GM12865 (cell line): Measurements from ENCODE around the gene RCOR2.

ENCODE experiments used
- DNase-seq: peaks from one replicate; pipeline ENCODE4 v3.0.0; 2010; ENCODE audit warnings: low read depth
- H3K4me3 ChIP-seq: 2 replicates; pipeline ENCODE4 v1.5.1; 2011; ENCODE audit warnings: mild to moderate bottlenecking, low read depth, low read length, control low read depth
- TF ChIP-seq, protein P1 (sequence below): IDR thresholded peaks from 2 replicates; pipeline ENCODE4 v1.5.1; 2011; ENCODE audit warnings: low read length, control low read depth, low read depth, inconsistent platforms; ENCODE audit not compliant: insufficient read depth; ENCODE audit errors: missing control alignments

RCOR2 gene

DNA sequence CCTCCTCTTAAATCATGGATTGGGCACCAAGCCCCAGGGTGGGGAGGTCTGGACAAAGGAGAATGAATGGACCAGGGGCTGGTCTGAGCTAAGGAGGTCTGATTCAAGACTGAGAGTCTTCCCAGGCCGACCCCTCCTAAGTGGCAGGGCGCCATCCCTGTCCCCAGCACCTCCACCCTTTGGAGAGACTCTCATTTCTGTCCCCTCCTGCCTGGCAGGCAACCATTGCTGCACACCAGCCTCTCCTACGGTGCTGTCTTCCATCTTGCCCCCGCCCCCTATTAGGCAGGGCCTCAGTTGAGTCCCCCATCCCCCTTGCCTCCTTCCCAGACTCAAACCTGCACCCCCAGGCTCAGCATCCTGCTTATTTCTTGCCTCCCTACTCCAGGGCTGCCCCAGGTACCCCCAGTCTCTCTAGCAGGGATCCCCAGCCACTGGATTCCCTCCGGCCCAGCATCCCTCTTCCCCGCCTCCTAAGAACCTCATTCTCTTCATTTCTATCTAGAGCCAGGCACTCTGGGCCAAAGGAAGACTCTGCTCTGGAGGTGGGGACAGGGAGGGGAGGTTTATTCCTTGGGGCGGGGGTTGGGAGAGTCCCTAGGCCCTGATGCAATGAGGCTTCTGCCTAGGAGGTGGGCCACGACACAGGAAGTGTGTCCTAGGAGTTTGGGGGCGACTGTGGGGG lies 1.7 kb upstream of the RCOR2 start:
- DNase-seq, result no peak
- TF ChIP-seq, protein P1, sequence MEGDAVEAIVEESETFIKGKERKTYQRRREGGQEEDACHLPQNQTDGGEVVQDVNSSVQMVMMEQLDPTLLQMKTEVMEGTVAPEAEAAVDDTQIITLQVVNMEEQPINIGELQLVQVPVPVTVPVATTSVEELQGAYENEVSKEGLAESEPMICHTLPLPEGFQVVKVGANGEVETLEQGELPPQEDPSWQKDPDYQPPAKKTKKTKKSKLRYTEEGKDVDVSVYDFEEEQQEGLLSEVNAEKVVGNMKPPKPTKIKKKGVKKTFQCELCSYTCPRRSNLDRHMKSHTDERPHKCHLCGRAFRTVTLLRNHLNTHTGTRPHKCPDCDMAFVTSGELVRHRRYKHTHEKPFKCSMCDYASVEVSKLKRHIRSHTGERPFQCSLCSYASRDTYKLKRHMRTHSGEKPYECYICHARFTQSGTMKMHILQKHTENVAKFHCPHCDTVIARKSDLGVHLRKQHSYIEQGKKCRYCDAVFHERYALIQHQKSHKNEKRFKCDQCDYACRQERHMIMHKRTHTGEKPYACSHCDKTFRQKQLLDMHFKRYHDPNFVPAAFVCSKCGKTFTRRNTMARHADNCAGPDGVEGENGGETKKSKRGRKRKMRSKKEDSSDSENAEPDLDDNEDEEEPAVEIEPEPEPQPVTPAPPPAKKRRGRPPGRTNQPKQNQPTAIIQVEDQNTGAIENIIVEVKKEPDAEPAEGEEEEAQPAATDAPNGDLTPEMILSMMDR, result no peak
- no peak overlapping the region for H3K4me3 ChIP-seq

DNA sequence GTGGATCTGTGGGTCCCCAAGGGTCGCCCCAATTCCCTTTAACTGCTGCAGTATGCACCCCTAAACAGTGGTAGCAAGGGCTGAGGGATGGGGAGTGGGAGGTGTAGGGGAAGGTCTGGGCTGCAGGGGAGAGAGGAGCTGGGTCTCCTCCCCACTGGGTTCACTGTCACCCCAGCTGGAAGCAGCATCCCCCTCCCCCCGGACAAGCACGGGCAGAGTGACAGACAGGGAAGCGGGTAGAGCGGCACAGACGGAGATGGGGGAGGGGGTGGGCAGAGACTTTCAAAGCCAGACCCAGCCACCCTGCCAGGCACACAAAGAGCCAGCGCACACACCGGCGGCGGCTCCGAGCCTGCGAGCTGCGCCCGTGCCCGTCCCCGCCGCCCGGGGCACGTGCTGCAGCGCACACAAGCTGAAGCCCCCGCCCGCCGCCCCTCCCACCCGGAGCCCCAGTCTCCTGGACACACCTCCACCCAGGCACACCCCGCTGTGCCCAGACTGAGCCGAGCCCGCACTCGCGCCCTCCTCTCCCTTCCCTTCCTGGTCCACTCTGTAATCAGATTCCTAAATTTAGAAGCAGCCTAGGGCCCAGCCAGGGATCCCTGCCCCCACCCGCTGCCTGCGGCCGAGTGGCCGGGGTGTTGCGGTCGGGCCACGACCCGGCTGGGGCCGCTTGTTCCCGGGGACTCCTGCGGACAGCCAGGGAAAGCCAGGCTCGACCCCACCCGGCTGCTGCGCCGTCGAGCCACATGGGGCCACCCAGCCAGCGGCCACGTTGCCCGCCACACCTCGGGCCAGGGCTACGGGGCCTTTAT lies 935 bp upstream of the RCOR2 start:
- DNase-seq, result peak; percentile 29
- TF ChIP-seq, protein P1, result no peak
- peak overlapping the region; percentile 50 for H3K4me3 ChIP-seq

DNA sequence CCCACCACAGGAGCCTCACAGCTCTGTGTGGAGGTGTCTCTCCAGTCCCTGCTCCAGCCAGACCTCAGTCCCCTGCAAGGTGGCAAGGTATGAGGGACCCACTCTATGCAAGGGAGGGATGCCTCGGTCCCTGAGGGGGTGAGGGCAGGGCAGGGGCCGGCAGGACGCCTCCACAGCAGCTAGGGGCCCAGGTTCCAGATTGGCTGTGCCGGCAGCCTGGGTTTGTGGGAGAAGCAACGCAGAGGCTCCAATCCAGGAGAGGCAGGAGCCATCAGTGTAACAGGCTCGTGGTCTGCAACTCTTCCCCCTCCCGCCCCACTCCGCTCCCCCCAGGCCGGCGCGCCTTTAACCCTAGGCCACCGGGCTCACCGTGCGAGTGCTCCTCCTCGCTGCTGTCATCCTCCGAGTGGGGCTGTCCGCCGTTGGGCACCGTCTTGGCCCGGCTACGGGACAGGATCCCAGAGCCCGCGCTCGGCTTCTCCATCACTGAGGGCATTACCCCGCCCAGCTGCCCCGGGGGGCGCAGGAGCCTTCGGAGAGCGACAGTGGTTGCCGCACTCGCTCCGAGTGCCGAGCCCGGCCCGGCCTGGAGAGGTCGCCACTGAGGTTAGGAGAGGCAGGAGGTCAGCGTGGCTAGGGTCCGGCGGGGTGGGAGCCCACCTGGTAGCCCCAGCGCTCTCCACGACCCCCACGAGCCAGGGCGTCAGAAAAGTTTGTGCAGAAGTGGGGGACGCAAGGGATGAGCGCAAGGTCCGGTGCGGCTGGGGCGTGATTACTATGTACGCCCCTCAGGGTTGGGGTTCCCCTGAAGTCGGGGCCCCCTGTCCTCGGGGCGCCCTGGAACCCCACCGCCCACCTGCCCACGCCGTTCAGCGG lies 765 bp downstream of the RCOR2 start:
- peak overlapping the region; percentile 63 for H3K4me3 ChIP-seq
- DNase-seq, result peak; percentile 26
- TF ChIP-seq, protein P1, result peak; percentile 56

DNA sequence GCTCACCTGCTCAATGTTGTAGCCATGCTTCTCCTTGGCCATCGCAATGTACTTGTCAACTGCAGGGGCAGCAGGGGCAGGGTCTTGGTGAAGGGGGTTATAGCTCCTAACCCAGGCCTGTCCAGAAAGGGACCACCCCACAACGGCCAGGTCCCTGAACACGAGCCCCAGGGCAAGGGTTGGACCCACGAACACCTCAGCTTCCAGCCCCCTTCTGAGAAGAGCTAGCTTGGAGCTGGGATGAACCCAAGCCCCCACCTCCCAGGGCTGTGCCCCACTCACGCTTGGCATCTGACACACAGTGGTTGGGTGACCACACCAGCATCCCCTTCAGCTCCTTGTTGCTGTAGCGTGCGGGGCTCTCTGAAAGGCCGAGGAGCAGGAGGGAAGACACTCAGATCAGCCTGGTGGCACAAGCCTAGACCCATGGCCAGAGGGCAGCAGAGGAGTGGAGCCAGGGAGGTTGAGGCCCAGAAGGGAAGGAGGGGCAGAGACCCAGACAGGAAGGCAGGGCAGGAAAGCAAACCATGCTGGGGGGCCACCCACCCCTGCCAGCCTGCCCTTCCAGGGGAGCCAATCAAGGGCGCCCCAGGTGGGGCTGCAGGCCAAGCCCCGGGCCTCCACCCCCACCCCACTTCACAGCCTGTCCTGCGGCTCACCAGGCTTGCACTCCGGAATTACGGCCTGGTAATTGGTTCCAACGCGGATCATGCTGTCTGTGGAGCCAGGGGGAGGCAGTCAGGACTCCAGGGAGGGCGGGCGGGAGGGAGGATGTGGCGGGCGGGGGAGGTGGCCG lies 1.9 kb downstream of the RCOR2 start:
- TF ChIP-seq, protein P1, result no peak
- DNase-seq, result no peak
- H3K4me3 ChIP-seq, result no peak overlapping the region

DNA sequence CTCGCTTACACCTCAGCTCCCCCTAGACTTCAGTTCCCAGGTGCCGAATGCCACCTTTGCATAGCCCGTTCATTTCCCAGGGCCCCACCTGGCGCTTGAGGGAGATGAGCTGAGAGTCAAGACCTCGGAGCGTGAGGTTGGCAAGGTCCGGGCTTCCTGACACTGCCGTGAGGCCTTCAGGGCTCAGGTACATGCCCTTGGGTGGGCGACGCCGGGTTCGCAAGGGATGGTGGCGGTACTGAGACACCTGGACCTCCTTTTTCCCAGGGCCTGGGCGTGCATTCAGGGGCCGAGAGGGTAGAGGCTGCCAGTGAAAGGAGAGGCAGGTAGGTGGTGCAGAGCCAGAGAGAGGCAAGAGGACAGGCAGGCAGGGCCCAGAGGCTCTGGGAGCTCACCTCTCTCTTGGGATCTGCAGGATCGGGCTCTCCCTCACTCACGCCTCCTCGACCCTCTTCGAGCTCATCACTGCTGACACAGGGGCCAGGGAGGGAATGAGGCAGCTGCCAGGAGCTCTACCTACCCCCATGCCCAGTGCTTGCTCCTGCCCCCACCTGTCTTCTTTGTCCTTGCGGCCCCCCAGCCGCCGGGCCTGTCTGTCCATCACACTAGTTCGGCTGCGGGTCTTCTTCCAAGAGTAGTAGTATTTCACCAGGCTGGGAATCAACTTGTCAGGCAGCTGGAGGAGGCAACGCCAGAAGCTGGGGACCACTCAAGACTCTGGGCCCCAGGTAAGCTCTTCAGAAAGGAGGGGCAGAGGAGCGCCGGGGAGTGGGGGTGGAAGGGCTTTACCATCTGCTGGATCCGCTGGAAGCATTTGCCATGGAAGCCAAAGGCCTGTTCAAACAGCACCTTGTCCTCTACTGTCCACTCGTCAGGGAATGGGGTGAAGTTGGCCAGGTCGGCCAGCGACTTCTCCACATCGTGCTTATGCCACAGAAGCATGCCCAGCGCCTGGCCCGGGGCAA lies 2.8 kb downstream of the RCOR2 start:
- TF ChIP-seq, protein P1, result no peak
- DNase-seq, result no peak
- no peak overlapping the region for H3K4me3 ChIP-seq
